OCI-LY3 (cell line): ENCODE measurements around the gene MMD.
"Not testable (repeated sequence)": the region's sequence is repeated elsewhere in the genome, so short reads cannot be mapped to it uniquely, and the experiment has no call there.

Experiments used
- H2AFZ ChIP-seq: fragments of 200-600, 300-600 bp; shearing (Covaris generic); 2 replicates; pipeline ENCODE4 v1.6.0; 2014; ENCODE audit warnings: antibody characterized with exemption, low read depth, low read length
- H3K27ac ChIP-seq: fragments of 200-600, 300-600 bp; sonication (generic); 2 replicates; pipeline ENCODE4 v1.5.1; 2014; ENCODE audit warnings: mild to moderate bottlenecking, low read length, moderate library complexity, mixed read lengths
- H3K27me3 ChIP-seq: fragments of 200-600, 300-600 bp; sonication (generic); 2 replicates; pipeline ENCODE4 v1.6.1; 2014; ENCODE audit warnings: low read depth, low read length, mixed read lengths
- H3K36me3 ChIP-seq: fragments of 200-600, 300-600 bp; sonication (generic); replicated peaks from 2 replicates; pipeline ENCODE3; 2014; ENCODE audit warnings: low read depth, low read length, mixed read lengths
- H3K4me1 ChIP-seq: fragments of 300-600, 200-600 bp; sonication (generic); 2 replicates; pipeline ENCODE4 v1.6.1; 2014; ENCODE audit warnings: low read length, mixed read lengths
- H3K4me2 ChIP-seq: fragments of 200-600, 300-600 bp; sonication (generic); 2 replicates; pipeline ENCODE4 v1.6.1; 2014; ENCODE audit warnings: low read length, mixed read lengths
- H3K4me3 ChIP-seq: fragments of 300-600, 200-600 bp; sonication (generic); 2 replicates; pipeline ENCODE4 v1.5.1; 2014; ENCODE audit warnings: antibody characterized with exemption, mild to moderate bottlenecking, low read length, moderate library complexity
- H3K79me2 ChIP-seq: fragments of 300-600, 200-600 bp; shearing (Covaris generic); 2 replicates; pipeline ENCODE4 v1.6.1; 2014; ENCODE audit warnings: mild to moderate bottlenecking, low read length, mixed read lengths
- H3K9ac ChIP-seq: fragments of 300-600, 200-600 bp; shearing (Covaris generic); 2 replicates; pipeline ENCODE4 v1.6.0; 2014; ENCODE audit warnings: mild to moderate bottlenecking, low read length, moderate library complexity
- H3K9me3 ChIP-seq: fragments of 200-600, 300-600 bp; shearing (Covaris generic); 2 replicates; pipeline ENCODE4 v1.6.1; 2014; ENCODE audit warnings: low read length, mixed read lengths; ENCODE audit not compliant: insufficient read depth
- H4K20me1 ChIP-seq: fragments of 200-600, 300-600 bp; sonication (generic); 2 replicates; pipeline ENCODE4 v1.6.1; 2016; ENCODE audit warnings: low read length, mixed read lengths; ENCODE audit not compliant: insufficient read depth
- CTCF ChIP-seq: fragments of 200-600, 300-600 bp; sonication (generic); IDR thresholded peaks from 2 replicates; pipeline ENCODE4 v1.5.1; 2014; ENCODE audit warnings: antibody characterized with exemption, low read length, low read depth
- EZH2phosphoT487 ChIP-seq: fragments of 200-600 bp; shearing (Covaris generic); IDR thresholded peaks from 2 replicates; pipeline ENCODE4 v1.6.1; 2018; ENCODE audit warnings: antibody characterized with exemption, mixed run types, low read depth

Gene MMD

GRCh38 chr17:55421179-55421934 lies at the start of gene MMD:
Gene MMD, minus strand, starts transcription at chr17:55421835. Its CDS starts 140 bp downstream, at chr17:55421695.
- H3K36me3 ChIP-seq, result peaks cover 26% of the 10 kb centered on the region
- peaks cover 32% of the 10 kb centered on the region for H4K20me1 ChIP-seq
- peak within 1 kb of the TSS; percentile 93 for H3K4me3 ChIP-seq
- TF ChIP-seq CTCF, result no peak
- no peak for TF ChIP-seq EZH2phosphoT487
- H3K27me3 ChIP-seq, result 0 out of 2 replicates have a peak, but pooled peaks cover 6% of the 10 kb centered on the region
- no peak within 1 kb of the TSS for H2AFZ ChIP-seq
- peak within 1 kb of the TSS; percentile 87 for H3K27ac ChIP-seq
- H3K4me1 ChIP-seq, result peaks cover 53% of the 10 kb centered on the region
- H3K4me2 ChIP-seq, result peak within 1 kb of the TSS; percentile 85
- peaks cover 53% of the 10 kb centered on the region for H3K79me2 ChIP-seq
- no peaks in the 10 kb centered on the region for H3K9me3 ChIP-seq
- peak within 1 kb of the TSS; percentile 97 for H3K9ac ChIP-seq

GRCh38 chr17:55466671-55467070 lies 45.0 kb upstream of the MMD start:
- no peak overlapping the region for H3K4me3 ChIP-seq
- no peak overlapping the region for H3K4me2 ChIP-seq
- H3K9ac ChIP-seq, result no peak overlapping the region

GRCh38 chr17:55465771-55466170 lies 44.1 kb upstream of the MMD start:
- H2AFZ ChIP-seq, H3K27me3 ChIP-seq, H3K4me2 ChIP-seq, H3K36me3 ChIP-seq, H3K9ac ChIP-seq, H3K9me3 ChIP-seq, H3K79me2 ChIP-seq, H3K4me3 ChIP-seq, H4K20me1 ChIP-seq, H3K27ac ChIP-seq: not testable (repeated sequence)
- H3K4me1 ChIP-seq, result peaks cover 14% of the 10 kb centered on the region

More at GRCh38 chr17:55466671-55467070, 45.0 kb upstream of the MMD start:
- Histone ChIP-seq H3K27me3 (no peaks in the 10 kb centered on the region), H2AFZ (no peak overlapping the region), H3K9me3 (no peaks in the 10 kb centered on the region), H3K36me3 (no peaks in the 10 kb centered on the region), H3K79me2 (no peaks in the 10 kb centered on the region), H4K20me1 (no peaks in the 10 kb centered on the region), H3K4me1 (peaks cover 14% of the 10 kb centered on the region), H3K27ac (no peak overlapping the region)
- no peak for TF ChIP-seq CTCF
- TF ChIP-seq EZH2phosphoT487, result no peak

GRCh38 chr17:55463600-55463999 lies 42.0 kb upstream of the MMD start:
- Histone ChIP-seq H3K4me2 (peak overlapping the region; percentile 61), H3K4me3 (peak overlapping the region; percentile 44), H3K27me3 (no peaks in the 10 kb centered on the region), H3K36me3 (no peaks in the 10 kb centered on the region), H2AFZ (0 out of 2 replicates have a peak overlapping the region, but pooled peaks have one; percentile 27), H3K27ac (peak overlapping the region; percentile 65), H3K9ac (peak overlapping the region; percentile 34; the same call in 1 of the 2 replicates), H4K20me1 (no peaks in the 10 kb centered on the region), H3K79me2 (no peaks in the 10 kb centered on the region), H3K9me3 (no peaks in the 10 kb centered on the region), H3K4me1 (peaks cover 26% of the 10 kb centered on the region)
- TF ChIP-seq CTCF (no peak), EZH2phosphoT487 (no peak)
